Esophagus muscularis mucosa (tissue), 3 donors: ENCODE results near the gene HM13.

Experiments
- CTCF ChIP-seq, 3 experiments: fragments of 200-600 bp in 2 of 3; fragments of 450-650 bp in 1 of 3; sonication (generic) in 2 of 3; IDR thresholded peaks; one replicate each; pipeline ENCODE4 v1.5.1; 2017 to 2019; ENCODE audit warnings: antibody characterized with exemption in 3 of 3, mild to moderate bottlenecking in 2 of 3, moderate library complexity in 1 of 3
- POLR2A ChIP-seq: fragments of 450-650 bp; IDR thresholded peaks from one replicate; pipeline ENCODE4 v1.6.1; 2017; ENCODE audit warnings: antibody characterized with exemption, moderate library complexity, mild to moderate bottlenecking, low read depth

- no peak for TF ChIP-seq CTCF (IDR thresholded peaks at IDR 0.05)
- TF ChIP-seq POLR2A = no peak
Measured at GRCh38 chr20:31597481-31597855, 83.2 kb downstream of the HM13 start.
